NB4 (cell line): Measurements from ENCODE around the gene RCAN2.

Experiments
- DNase-seq: peaks from one replicate; pipeline ENCODE4 v3.0.0; 2010; ENCODE audit warnings: low read depth
- H3K4me3 ChIP-seq: one replicate; pipeline ENCODE4 v1.5.1; 2011; ENCODE audit warnings: mild to moderate bottlenecking, low read depth, low read length, moderate library complexity
- CTCF ChIP-seq: IDR thresholded peaks from one replicate; pipeline ENCODE4 v1.5.1; 2012; ENCODE audit warnings: low read depth, low read length
- MAX ChIP-seq: IDR thresholded peaks from 2 replicates; pipeline ENCODE4 v1.6.1; 2011; ENCODE audit warnings: low read depth, low read length
- MYC ChIP-seq: IDR thresholded peaks from 2 replicates; pipeline ENCODE4 v1.6.1; 2011; ENCODE audit warnings: low read depth, low read length
- POLR2A ChIP-seq: IDR thresholded peaks from 2 replicates; pipeline ENCODE4 v1.6.1; 2011; ENCODE audit warnings: mild to moderate bottlenecking; ENCODE audit not compliant: insufficient read length; ENCODE audit errors: extremely low read depth

Gene RCAN2

GRCh38 chr6:46302176-46302575 is 189.1 kb downstream of the RCAN2 start:
- no peak for DNase-seq
- no peak for TF ChIP-seq MAX
- TF ChIP-seq CTCF: no peak
- no peak for TF ChIP-seq POLR2A
- TF ChIP-seq MYC: no peak
- no peak overlapping the region for H3K4me3 ChIP-seq

GRCh38 chr6:46299253-46299652 is 192.0 kb downstream of the RCAN2 start:
- H3K4me3 ChIP-seq: no peak overlapping the region
- DNase-seq: no peak
- TF ChIP-seq MAX: no peak
- no peak for TF ChIP-seq CTCF
- TF ChIP-seq POLR2A: no peak
- no peak for TF ChIP-seq MYC

GRCh38 chr6:46296586-46296985 is 194.7 kb downstream of the RCAN2 start:
- no peak overlapping the region for H3K4me3 ChIP-seq
- no peak for DNase-seq
- TF ChIP-seq CTCF (no peak), POLR2A (no peak), MYC (no peak), MAX (no peak)

- no peak for TF ChIP-seq CTCF
- TF ChIP-seq POLR2A: no peak
- TF ChIP-seq MYC: no peak
- no peak for TF ChIP-seq MAX
- no peak for DNase-seq
- no peak overlapping the region for H3K4me3 ChIP-seq
Observed at GRCh38 chr6:46293641-46294316, 197.5 kb downstream of the RCAN2 start.

- TF ChIP-seq MYC (no peak), POLR2A (no peak), CTCF (no peak), MAX (no peak)
- DNase-seq: no peak
- no peak overlapping the region for H3K4me3 ChIP-seq
Observed at GRCh38 chr6:46291880-46292279, 199.4 kb downstream of the RCAN2 start.

GRCh38 chr6:46291275-46291633 is 200.0 kb downstream of the RCAN2 start:
- TF ChIP-seq POLR2A: no peak
- TF ChIP-seq CTCF: no peak
- no peak for TF ChIP-seq MYC
- no peak for TF ChIP-seq MAX
- no peak overlapping the region for H3K4me3 ChIP-seq
- DNase-seq: no peak
